NAMALWA (cell line): ENCODE data around the gene PSTPIP1.

Experiments used
- DNase-seq: peaks from one replicate; pipeline ENCODE4 v3.0.0-alpha.2; 2015; ENCODE audit warnings: low spot score

The PSTPIP1 gene

DNA sequence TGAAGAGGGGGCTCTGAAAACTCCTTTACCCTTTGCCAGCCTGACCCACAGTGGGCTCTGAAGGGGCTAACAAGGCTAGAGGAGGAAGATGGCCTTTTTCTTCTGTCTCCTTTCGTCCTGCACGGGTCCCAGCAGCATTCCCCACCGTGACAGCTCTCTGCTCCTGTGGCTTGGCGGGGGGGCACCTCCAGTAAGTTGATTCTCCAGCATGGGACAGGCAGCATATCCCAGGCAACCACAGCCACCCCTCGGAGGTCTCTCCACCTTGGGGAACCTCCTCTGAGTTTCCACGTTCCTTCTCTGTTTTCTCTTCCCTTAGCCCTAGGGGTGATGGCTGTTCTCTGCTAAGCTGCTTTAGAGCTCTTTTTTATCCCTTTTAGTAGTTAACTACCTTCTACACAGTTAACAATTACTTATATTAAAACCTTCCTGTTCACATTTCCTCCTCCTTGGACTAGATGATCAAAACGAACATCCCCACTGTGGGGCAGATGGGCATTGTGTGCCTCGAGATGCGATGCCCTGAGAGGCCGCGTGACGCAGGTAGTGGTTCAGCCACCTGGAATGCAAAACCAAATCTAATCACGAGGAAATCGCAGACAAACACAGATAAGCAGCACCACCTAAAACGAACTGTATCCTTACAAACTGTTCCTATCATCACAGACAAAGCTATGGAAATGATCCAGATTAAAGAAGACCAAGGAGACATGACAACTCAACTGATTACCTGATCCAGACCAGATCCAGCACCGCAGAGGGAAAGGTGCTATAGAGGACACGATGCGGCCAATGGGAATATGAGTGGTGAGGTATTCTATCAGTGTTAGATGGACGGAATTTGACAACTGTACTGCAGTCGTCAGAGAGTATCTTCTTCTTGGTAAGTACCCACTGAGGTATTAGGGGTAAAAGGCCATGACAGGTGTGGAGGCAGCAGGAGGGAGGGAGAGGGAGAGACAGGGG is 48.3 kb downstream of the PSTPIP1 start:
- no peak for DNase-seq

DNA sequence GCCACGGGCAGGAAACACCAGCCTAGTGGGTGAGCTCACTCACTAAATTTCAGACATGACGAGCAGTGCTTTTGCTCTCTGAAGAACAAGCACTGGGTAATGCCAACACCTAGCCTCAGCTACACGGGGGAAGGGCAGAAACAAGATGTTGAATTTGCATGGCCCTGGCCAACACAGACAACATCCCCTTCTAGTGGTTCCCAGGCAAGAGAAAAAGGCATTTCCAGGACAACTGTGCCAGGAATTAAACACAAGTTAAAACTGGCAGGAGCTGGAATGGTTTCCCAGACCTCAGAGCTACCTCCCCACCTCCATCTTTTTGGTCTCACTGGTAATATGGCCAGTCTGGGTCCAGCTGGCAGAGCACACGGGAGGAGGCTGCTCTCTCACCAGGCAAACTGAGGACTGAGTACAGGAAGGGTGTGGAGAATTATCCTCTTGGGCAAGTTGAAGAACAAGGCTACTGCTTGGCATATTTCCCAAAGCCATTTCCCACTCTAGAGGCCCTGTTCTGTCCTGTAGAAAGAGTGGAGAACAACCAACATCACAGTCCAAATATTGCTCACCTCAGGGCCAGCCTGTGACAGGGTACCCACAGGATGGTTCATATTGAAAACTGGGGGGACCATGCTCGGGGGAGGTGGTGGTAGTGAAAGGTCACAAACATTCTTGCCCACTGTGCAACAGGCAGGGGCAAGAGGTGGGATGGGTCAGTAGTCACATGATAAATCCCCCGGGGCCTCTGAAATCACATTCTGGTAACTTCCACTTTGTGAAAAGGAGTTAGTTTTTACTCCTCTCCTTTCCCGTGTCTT is 49.5 kb downstream of the PSTPIP1 start:
- DNase-seq = no peak

DNA sequence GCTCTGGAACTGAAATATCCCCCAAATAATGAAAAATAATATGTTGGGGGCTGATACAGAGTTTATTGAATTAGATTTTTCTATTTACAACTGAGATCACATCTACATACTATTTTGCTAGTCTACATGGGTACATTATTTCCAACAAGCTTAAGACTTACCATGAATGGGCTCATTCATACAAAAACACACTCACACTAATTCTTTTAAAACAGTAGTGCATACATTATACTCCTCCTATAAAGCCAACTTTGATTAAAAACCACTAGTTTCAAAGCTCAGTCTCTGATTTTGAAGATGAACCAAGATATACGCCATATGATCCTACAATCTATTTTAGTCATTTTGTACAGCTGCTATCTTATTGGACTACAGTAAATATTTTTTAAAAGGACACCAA is 51.1 kb downstream of the PSTPIP1 start:
- DNase-seq = no peak

DNA sequence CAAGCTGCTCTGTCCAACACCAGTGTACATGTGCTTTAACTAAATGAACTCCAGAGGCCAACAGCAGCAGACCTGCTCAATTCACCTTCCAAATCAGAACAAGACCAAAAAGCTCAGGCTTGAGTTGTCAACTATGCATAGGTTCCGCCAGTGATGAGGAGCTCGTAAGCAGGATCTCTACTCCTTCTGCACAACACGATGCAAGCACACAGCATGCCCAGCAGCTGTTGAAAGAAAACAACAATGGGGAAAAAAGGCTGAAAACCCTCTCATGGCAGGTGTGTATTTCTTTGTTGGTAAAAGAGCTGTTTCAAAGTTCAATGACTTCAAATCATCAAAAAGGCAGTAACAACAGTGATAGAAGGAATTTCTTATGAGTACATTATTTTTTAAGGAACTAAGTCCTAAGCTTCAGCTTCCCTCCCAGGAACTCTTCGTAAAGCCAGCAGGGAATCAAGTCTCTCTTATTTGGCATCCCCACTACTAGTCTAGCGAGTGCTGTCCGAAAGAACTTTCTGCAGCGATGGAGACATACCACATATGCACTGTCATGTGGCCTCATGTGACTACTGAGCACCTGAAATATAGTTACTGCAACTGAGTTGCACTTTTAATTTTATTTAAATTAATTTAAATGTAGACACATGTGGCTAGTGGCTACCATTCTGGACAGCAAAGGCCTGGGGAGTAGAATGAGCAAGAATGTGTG is 51.9 kb downstream of the PSTPIP1 start:
- no peak for DNase-seq

DNA sequence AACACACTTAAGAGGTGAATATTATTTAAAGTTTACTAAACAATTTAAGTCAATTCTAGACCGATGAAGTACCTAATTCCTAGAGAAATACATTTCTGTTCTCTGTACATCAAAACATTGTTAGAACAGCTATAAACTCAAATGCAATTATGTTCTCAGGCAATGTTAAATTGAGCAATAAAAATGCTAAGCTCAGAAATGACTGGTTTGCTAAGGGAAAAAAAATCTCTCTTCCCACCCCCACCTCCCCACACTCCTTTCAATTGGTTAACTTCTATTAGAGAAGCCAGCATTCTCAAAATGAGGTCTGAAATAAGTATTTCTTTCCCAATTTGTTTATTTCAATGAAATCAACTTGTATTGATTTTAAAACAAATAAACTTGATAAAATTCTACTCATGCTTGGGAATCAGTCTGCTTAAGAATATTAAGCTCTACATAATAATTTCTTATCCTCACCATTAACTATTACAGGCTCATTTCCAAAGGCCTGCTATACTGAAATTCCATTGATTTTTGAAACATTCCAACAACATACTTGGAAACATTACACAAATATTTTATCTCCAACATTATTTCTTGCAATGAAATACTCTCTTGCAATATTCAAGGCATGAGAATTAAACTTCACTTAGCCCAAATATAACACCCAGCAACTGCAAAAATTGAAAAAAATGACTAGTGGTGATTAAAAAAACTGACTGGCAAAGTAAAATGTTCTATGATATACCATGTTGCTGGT is 53.4 kb downstream of the PSTPIP1 start:
- DNase-seq = no peak

DNA sequence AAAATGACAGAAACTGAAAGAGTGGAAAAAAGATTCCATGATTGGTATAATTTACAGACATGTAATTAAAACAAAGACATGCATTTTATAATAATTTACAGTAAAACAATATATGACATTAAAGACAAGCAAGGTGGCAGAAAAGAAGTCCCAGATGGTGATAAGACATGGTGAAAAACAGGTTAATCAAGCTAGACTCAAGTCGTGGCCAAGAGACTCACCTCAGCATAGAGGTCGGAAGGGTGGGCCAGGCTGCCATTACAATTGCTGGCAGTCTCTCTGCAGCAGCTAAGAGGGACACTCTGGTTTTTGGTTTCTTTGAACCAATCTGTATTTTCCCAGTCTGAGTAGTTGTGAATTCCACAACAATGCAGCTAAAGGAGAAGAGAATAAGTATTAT is 57.6 kb downstream of the PSTPIP1 start:
- DNase-seq = no peak

DNA sequence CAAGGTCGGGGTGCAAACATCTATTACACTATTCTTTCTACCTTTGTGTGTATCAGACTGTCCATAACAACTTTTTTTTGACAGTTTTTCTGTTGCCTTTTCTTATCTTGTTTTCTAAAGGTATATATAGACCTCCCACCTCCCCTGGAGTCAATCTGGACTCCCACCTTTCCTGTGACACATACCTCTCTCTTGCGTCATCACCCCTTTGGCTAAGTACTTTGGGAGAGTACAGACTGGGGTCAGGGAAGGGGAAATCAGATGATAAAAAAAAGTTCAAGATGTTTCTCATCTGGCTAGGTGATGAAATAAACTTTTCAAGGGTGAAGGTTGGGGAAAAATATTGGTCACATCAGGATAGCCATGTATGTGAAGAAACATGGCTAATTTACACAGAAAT is 58.8 kb downstream of the PSTPIP1 start:
- DNase-seq = no peak

DNA sequence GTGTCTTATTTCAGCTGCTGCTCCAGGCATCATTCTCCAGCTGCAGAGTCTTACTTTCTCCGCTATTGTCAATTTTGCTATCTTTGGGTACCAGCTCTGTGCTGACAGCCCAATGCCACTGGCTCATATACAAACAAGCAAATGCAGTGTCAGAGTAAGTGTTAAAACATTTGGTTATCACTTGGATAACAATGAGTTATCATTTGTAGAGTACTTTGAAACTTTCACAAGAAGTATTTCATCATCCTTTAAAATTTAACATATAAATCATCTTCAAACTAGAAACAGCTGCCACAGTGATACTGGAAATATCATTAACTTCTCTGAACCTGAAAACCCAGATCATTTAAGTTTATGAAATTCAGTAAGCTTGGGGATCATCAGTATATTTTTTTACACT is 62.1 kb downstream of the PSTPIP1 start:
- no peak for DNase-seq

DNA sequence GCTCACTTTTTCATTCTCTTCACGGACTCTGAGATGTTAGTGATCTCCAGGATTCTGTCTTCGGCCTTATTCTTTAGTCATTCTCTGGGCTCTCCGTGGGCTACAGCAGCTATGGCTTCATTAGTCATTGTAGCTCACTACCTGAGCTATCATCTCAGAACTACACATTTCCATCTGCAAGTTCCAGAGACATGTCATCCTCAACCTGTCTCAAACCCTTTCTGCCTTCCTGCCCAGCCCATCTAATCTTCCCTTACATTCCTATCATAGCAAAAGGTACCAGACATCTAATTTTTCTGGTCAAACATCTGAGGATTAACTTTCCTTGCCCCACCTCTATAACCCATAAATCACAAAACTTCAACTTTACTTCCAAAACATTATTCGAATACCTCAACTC is 62.8 kb downstream of the PSTPIP1 start:
- DNase-seq = no peak

DNA sequence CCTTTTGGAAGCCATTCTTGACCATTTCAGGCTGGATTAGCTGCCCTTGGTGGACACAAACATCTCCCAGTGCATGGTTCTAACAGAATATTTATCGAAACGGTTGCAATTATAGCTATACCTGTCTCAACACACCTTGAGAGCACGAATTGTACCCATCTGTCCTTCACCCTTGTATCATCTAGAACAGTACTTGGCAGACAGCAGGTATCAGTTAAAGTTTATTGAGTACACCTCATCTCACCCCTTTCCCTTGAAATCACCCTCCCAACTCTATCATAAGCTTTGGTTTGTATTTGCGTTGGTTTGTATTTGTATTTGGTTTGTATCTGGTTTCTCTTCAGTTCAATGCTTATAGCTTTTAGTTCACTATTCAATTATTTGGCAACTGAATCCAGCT is 63.5 kb downstream of the PSTPIP1 start:
- DNase-seq = no peak

DNA sequence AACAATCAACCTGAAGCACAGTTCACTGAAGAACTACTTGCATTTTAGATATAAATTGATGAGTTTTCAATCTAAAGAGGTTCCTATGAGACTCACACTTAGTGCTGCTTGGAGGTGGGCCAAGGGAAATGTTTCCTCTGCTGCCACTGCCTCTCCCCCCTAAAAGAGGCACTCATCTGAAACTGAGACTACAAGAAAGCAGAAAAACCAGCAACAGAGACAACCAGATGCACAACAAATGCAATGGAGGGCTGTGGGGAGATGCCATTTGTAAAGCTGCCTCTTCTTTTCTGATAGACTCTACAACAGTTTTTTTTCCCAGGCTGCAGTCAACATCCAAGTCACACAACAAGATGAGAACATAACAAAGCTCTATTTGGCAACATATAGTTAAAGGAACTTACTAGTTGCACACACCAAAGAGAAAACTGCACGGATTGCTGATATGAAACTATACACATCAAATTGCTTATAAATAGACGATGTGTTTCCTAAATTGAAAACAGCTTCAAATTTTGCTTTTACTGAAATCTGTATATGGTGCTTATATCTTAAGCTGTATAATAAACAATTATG is 64.9 kb downstream of the PSTPIP1 start:
- DNase-seq = peak; percentile 55

DNA sequence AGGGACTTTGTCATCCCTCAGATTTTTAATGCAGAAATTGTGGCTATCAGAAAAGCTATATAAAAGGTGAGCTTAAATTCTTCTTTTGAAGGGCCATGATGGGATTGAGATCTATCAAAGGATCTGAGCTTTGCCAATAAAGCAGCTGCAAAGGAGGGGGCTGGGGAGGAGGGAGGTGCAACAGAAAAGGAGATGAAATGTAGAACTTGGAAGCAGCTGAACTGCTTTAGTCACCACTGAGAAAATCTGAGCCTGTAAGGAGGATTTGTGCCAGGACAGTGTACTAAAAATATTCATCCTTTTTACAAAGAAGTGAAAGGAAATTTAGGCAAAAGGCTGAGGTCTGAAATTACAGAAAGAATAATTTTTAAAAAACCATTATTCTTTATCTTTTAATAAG is 65.6 kb downstream of the PSTPIP1 start:
- DNase-seq = no peak

DNA sequence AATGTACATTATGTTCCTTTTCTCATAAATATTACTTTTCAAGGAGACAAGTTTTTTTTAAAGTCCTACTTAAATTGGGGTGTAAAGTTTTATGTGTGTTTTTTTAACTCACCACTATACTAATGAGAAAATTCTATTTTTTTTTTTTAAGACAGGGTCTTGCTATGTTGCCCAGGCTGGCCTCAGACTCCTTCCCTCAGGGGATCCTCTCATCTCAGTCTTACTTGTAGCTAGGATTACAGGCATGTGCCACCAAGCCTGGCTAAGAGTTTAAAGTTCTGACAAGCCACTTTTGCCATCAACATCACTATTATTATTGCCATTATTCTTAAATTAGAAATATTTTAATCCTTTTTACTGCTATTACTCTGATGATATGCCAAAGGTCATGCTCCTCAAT is 68.3 kb downstream of the PSTPIP1 start:
- no peak for DNase-seq

DNA sequence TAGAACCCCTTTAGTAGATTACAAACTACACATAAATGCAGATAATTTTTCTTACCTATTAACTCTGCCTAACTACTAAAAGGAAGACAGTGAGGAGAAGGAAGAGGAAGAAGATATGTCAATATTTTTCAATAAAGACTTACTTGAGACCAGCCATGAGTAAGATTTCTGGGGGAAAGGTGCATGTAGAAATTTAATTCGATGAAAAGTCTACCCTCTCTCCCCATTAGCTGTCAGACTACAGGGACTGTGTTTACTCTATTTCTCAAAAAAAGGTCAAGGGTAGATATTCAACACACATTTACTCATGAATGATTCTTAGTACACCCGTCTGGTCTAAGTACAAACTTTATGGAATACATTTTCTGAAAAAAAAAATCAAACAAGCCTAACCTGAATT is 69.1 kb downstream of the PSTPIP1 start:
- no peak for DNase-seq

DNA sequence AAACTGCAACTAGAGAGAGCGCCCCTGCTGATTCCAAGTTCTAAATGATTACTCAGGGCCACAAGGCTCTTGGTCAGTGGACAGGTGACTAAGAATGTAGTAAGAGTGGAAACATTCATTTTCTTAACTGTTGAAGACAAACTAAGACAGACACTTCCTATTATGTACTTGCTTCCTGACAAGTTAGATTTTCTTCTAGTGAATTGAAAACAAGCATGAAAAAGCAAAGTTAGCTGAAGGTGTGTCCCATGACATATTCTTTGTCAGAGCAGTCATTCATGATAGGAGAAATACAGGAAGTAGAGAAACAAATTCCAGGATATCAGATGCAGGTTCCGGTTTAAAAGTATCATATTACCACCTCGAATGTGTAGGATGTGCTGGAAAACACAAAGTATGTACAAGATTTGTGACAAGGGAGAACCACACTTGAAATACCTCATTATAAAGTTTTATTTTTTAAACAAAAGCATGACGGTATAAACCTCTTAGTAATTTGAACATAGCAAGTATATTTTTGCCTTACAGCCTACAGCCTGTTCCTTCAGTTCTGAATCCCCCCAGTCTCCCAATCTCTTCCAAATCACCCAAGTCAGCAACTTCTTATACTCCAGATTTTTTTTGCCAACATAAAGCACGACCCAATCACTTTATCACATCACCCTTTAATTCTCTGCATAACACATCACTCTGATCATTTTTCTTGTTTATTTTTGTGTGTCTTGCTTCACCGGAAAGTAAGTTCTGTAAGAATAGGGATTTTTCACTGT is 69.8 kb downstream of the PSTPIP1 start:
- DNase-seq = no peak

DNA sequence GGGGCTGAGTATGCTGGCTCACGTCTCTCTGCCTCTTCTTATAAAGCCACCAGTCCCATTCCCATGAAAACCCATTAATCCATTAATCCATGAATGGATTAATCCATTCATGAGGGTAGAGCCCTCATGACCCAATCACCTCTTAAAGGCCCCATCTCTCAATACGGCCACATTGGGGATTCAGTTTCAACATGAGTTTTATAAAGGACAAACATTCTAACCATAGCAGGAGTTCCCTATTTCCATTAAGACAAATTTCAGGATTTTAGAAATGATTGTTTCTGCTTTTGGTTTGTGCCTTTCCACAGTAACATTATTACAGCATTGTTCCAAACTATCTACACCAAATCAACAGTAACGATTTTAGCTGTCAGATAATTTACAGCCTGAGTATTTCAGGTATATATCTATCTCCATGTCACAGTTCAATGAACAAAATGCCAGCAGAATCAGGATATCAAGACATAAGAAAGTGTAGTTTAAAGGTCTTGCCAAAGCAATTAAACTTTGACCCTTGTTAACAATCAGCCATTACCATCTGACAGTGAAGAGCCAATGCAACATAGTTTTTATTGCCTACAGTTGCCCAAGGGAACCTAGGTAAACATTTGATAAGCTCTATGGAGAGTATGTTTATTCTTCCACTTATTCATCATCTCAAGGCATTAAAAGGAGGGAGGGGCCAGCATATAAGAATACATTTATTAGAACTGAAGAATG is 72.2 kb downstream of the PSTPIP1 start:
- no peak for DNase-seq

DNA sequence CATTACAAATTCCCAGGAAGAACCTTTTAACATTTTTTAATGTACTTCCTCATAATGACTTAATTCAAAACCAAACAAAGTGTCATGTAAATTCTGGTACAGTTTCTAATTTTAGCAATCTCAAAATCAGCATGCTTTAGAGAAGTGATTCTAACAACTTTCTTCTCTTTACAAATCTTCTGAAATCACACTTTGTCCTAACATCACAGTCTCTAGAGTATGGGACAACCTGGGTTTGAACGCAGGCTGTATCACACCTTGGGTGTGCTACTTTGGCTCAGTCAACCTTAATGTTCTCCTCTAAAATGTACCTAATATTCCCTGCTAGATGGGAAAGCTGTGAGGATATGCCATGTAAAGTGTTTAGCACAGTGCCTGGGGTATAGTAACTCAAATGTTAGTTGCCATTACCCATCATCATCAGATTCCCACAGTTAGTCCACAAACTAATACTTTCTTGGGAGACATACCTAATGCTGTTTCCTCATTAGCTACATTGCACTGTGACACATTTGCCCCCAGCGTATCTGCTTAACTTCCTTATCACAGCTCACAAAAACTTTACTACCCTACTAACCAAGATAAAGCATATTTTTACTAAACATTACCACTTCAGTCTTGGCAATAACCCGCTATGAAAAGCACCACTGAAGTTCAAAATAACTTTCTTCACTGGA is 72.9 kb downstream of the PSTPIP1 start:
- DNase-seq = peak; percentile 46

DNA sequence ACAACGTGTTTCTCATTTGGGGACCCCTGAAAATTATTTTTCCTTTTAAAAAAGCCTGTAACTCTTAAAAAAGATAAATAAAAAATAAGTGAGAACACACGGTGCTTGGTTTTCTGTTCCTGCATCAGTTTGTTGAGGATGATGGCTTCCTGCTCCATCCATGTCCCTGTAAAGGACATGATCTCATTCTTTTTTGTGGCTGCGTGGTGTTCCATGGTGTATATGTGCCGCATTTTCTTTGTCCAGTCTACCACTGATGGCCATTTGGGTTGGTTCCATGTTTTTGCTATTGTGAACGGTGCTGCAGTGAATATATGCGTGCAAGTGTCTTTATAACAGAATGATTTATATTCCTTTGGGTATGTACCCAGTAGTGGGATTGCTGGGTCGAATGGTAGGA is 73.7 kb downstream of the PSTPIP1 start:
- DNase-seq = no peak

DNA sequence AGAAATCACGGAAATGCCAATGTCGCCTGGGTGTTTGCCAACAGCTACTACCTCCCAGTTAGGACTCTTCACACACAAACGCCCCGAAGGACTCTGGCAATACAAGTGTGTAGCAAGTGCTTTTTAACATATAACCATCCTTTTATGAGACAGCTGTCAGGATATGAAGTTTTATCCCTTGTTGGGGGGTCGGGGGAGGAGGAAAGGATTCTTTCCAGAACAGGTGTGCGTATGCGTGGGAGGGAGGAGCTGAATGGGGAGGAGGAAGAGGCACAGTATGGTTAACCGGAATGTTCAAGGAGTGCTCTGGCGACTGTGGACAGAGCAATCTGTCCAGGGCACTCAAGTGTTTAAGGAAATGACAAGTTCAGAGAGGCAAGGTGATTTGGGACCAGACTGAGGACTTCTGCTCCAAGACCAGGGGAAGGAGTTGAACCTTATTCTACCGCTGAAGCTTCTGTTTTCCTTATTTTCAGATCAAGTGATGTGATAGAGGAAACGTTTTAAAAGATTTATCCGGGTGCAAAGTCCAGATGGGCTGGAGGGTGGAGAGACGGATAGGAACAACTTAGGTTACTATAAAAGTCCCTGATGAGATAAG is 74.7 kb downstream of the PSTPIP1 start:
- peak; percentile 33 for DNase-seq
